Transverse colon (tissue), 3 donors: Measurements from ENCODE around the gene S100A10.

Experiments used
- EP300 ChIP-seq: sonication (generic); formaldehyde crosslinking; IDR thresholded peaks from one replicate; pipeline ENCODE4 v1.6.1; 2017; ENCODE audit warnings: antibody characterized with exemption, low read depth
- TF ChIP-seq, protein P1 (sequence below), 5 experiments: fragments of 200-600 bp in 3 of 5; fragments of 450-650 bp in 2 of 5; sonication (generic) in 3 of 5; IDR thresholded peaks; 1 replicate in 2 of 5; 2 replicates in 3 of 5; pipeline ENCODE4 v1.5.1; 2016 to 2017; ENCODE audit warnings: antibody characterized with exemption in 5 of 5, inconsistent platforms in 3 of 5, mild to moderate bottlenecking in 2 of 5, moderate library complexity in 1 of 5

DNA sequence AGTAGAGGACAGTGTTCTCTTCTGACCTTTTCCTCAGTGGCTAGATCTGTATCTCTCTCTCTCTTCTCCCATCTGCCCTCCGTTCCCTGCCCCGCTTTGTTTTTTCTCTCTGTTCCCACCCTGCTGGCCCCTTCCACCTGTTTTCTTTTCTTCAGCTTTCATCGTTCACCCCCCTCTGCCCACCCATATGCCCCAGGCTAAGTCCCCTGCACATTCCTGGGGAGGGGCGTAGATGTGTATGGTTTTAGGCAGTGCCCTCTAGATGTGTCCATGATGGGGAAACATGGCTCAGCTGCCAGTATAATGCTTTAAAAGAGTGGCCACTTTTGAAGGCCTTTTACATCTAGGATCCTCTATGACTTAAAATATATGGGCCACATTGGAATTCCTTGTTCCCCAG is 29.6 kb upstream of the S100A10 start:
- TF ChIP-seq EP300, result no peak
- TF ChIP-seq, protein P1, sequence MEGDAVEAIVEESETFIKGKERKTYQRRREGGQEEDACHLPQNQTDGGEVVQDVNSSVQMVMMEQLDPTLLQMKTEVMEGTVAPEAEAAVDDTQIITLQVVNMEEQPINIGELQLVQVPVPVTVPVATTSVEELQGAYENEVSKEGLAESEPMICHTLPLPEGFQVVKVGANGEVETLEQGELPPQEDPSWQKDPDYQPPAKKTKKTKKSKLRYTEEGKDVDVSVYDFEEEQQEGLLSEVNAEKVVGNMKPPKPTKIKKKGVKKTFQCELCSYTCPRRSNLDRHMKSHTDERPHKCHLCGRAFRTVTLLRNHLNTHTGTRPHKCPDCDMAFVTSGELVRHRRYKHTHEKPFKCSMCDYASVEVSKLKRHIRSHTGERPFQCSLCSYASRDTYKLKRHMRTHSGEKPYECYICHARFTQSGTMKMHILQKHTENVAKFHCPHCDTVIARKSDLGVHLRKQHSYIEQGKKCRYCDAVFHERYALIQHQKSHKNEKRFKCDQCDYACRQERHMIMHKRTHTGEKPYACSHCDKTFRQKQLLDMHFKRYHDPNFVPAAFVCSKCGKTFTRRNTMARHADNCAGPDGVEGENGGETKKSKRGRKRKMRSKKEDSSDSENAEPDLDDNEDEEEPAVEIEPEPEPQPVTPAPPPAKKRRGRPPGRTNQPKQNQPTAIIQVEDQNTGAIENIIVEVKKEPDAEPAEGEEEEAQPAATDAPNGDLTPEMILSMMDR (IDR thresholded peaks at IDR 0.05), result no peak
